Activated T-cell treated with anti-CD3 and anti-CD28 coated beads for 4 hours (primary cell): ENCODE results near the gene CASK.

ENCODE experiments used
- DNase-seq: peaks from one replicate; pipeline ENCODE4 v3.0.0-alpha.2; 2020

The CASK gene

GRCh38 chrX:41502004-41502403 is 421.4 kb downstream of the CASK start:
- DNase-seq, result no peak

GRCh38 chrX:41499984-41500383 is 423.4 kb downstream of the CASK start:
- DNase-seq, result no peak

GRCh38 chrX:41499195-41499594 is 424.2 kb downstream of the CASK start:
- no peak for DNase-seq

- no peak for DNase-seq
These were observed 431.9 kb downstream of the CASK start for GRCh38 chrX:41491267-41492004.

- DNase-seq, result no peak
These were observed 432.9 kb downstream of the CASK start for GRCh38 chrX:41490446-41490845.

GRCh38 chrX:41482154-41482850 is 441.1 kb downstream of the CASK start:
- no peak for DNase-seq

GRCh38 chrX:41481264-41482109 is 441.9 kb downstream of the CASK start:
- no peak for DNase-seq

GRCh38 chrX:41480508-41481260 is 442.7 kb downstream of the CASK start:
- DNase-seq, result no peak

- DNase-seq, result no peak
These were observed 444.9 kb downstream of the CASK start for GRCh38 chrX:41478381-41478911.

- DNase-seq, result no peak
These were observed 447.6 kb downstream of the CASK start for GRCh38 chrX:41475591-41476241.

- no peak for DNase-seq
These were observed 448.2 kb downstream of the CASK start for GRCh38 chrX:41475191-41475590.

- DNase-seq, result no peak
These were observed 448.6 kb downstream of the CASK start for GRCh38 chrX:41474726-41475100.

- no peak for DNase-seq
These were observed 449.2 kb downstream of the CASK start for GRCh38 chrX:41473936-41474725.

- no peak for DNase-seq
These were observed 451.0 kb downstream of the CASK start for GRCh38 chrX:41472231-41472815.

GRCh38 chrX:41471786-41472185 is 451.6 kb downstream of the CASK start:
- DNase-seq, result no peak

GRCh38 chrX:41470706-41471105 is 452.6 kb downstream of the CASK start:
- DNase-seq, result no peak

GRCh38 chrX:41468647-41469323 is 454.6 kb downstream of the CASK start:
- DNase-seq, result no peak
